Cardiac atrium fibroblast (primary cell): ENCODE results near the gene GPATCH1. TPM values are rescaled to one million over a fixed set of nuclear protein-coding genes. Genes with fewer than 3 reads are reported as not detected.

ENCODE experiments used
- total RNA-seq: library from RNA; depleted of rRNA; stranded (reverse); fragments of >200 nt; gene quantifications from 2 replicates; pipeline ENCODE4 v1.2.3, GENCODE V29; 2015

Gene GPATCH1
- total RNA-seq = 2.3 and 3.6 TPM in 2 replicates

GRCh38 chr19:33080761-33081681 is at the start of gene GPATCH1:
Gene GPATCH1 (plus strand): TSS chr19:33081181. CDS start chr19:33081194, 13 bp downstream.

GRCh38 chr19:33064792-33065550 is 16.0 kb upstream of the GPATCH1 start, which contains the start of gene RHPN2:
Gene RHPN2 (minus strand): TSS chr19:33064888. CDS start chr19:33064852, 36 bp downstream.

GRCh38 chr19:33132021-33132420 is 51.0 kb downstream of the GPATCH1 start, which contains the start of gene WDR88:
Gene WDR88 (plus strand): TSS chr19:33132114. CDS start chr19:33132170, 56 bp downstream.

Other genes with a start within 250 kb of the GPATCH1 start
- 1.3 TPM in 1 of 2 replicates, not detected in the other for gene SLC7A9, start 211.4 kb upstream of the GPATCH1 start, total RNA-seq
- 10.4 and 21.1 TPM in 2 replicates for gene CEP89, start 109.2 kb upstream of the GPATCH1 start, total RNA-seq
- gene FAAP24, start 108.9 kb upstream of the GPATCH1 start, total RNA-seq = 1.3 and 2.3 TPM in 2 replicates
- 9.7 and 11.2 TPM in 2 replicates for gene RHPN2, start 16.3 kb upstream of the GPATCH1 start, total RNA-seq
- not detected in 2 replicates for gene WDR88, start 50.9 kb downstream of the GPATCH1 start, total RNA-seq
- 26.0 and 31.9 TPM in 2 replicates for gene LRP3, start 113.1 kb downstream of the GPATCH1 start, total RNA-seq
- gene SLC7A10, start 144.7 kb downstream of the GPATCH1 start, total RNA-seq = 0.81 TPM in 1 of 2 replicates, not detected in the other
- gene CEBPA, start 221.4 kb downstream of the GPATCH1 start, total RNA-seq = 4.3 and 5.7 TPM in 2 replicates